Measurements from ENCODE around the gene CCDC169. TPM values are rescaled to one million over a fixed set of nuclear protein-coding genes. Genes with fewer than 3 reads are reported as not detected.

Gene CCDC169
- total and polyA plus RNA-seq, 2 of the 13 experiments (the other 11 are each of a cell fraction or from before 2014, with no cell fraction given) = 0.25 to 0.33 TPM

DNA sequence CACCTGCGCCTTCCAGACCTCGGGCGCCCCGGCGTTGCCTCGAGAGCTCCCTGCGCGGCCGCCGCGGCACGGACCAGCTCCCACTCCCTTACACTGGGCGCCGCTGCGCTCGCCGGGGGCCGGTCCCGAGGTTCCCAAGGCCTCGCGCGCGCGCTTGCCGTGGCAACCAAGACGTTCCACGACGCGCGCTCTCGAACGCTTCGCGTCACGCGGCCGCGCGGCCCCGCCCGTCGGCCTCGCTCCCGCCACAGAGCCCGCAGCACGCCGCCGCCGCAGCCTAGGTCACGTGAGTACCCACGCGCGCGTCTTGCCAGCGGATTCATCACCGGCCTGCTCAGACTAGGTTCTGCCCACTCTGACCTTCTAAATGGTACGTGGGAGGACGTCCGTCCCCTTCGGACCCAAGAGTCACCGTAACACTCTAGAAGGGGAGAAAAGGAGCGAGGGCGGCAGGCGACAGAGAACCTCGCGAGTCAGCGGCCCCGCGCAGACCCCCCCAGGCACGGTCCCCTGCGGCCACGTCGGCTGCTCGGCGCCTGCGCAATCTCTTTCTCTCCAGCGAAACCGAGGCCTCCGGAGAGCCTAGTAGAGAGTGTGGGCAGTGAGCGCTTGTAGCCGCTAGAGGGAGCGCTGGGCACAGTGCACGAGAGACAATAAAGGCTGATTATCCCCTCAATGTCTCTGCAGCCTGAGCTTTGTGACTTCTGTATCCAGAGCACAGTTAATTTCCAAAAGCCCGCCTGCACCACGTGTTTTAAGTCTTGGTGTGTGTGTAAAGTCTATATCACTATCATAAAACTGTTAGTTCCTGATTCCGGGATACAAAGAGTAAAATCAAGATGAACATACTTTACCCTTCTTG lies 48.8 kb upstream of the CCDC169 start, which contains the start of gene SPART (continued):
- TF ChIP-seq, protein P1, sequence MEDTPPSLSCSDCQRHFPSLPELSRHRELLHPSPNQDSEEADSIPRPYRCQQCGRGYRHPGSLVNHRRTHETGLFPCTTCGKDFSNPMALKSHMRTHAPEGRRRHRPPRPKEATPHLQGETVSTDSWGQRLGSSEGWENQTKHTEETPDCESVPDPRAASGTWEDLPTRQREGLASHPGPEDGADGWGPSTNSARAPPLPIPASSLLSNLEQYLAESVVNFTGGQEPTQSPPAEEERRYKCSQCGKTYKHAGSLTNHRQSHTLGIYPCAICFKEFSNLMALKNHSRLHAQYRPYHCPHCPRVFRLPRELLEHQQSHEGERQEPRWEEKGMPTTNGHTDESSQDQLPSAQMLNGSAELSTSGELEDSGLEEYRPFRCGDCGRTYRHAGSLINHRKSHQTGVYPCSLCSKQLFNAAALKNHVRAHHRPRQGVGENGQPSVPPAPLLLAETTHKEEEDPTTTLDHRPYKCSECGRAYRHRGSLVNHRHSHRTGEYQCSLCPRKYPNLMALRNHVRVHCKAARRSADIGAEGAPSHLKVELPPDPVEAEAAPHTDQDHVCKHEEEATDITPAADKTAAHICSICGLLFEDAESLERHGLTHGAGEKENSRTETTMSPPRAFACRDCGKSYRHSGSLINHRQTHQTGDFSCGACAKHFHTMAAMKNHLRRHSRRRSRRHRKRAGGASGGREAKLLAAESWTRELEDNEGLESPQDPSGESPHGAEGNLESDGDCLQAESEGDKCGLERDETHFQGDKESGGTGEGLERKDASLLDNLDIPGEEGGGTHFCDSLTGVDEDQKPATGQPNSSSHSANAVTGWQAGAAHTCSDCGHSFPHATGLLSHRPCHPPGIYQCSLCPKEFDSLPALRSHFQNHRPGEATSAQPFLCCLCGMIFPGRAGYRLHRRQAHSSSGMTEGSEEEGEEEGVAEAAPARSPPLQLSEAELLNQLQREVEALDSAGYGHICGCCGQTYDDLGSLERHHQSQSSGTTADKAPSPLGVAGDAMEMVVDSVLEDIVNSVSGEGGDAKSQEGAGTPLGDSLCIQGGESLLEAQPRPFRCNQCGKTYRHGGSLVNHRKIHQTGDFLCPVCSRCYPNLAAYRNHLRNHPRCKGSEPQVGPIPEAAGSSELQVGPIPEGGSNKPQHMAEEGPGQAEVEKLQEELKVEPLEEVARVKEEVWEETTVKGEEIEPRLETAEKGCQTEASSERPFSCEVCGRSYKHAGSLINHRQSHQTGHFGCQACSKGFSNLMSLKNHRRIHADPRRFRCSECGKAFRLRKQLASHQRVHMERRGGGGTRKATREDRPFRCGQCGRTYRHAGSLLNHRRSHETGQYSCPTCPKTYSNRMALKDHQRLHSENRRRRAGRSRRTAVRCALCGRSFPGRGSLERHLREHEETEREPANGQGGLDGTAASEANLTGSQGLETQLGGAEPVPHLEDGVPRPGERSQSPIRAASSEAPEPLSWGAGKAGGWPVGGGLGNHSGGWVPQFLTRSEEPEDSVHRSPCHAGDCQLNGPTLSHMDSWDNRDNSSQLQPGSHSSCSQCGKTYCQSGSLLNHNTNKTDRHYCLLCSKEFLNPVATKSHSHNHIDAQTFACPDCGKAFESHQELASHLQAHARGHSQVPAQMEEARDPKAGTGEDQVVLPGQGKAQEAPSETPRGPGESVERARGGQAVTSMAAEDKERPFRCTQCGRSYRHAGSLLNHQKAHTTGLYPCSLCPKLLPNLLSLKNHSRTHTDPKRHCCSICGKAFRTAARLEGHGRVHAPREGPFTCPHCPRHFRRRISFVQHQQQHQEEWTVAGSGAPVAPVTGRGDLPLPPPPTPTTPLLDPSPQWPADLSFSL (CRISPR knock-in tag; IDR thresholded peaks at IDR 0.05) = no peak

DNA sequence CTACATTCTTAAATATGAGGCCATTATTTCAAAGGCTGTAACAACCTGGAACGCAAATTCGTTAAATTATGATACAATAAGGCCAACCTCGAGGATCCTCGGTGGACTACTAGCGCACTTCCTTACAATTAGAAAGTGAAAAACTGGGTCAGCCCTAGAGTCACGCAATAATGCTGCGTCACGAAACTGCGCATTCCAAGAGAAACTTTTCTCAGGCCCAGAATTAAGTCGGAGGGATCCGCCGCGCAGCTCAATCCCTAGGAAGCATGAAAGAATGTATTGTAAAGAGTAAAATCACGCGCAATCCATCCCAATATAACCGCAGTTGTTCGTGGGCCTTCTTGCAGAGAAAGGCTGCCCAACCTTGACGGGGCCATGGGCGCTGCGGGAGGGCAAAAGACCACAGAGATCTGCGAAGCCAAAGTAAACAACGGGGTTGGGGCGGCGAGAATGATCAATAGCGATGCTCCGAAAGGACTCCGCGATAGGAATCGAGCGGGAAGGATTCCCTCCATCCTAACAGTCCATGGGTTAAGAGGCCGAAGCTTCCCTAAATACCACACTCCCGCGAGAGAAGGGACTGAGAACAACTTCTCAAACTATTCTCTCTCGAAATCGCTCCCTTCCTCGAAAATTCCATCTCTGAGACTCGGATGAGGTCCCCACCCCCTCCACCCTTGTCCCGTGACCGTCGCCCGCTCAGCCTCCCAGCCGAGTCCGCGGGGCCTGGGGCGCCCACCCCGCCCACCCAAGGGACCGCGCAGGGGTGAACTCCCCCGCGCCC lies 48.0 kb upstream of the CCDC169 start:
- TSS peak; percentile 57 for BruUV-seq (replicated peaks)
- WGBS (ENCODE audit: low lambda C conversion rate) = 69% methylated on average over 45 of the region's 50 CpGs
- DNase-seq (ENCODE audit: low spot score) (peak; percentile 35), ATAC-seq (peak; percentile 68), FAIRE-seq (no peak)
- intact Hi-C loops (cut with micrococcal nuclease; ENCODE audit: unreplicated experiment) = loop anchor here (1.0 to 5.0 kb wide), 2 partner anchors 50 to 392 kb away; no protein-coding TSS in a partner anchor
- H3K4me3 ChIP-seq (replicated peaks in 1 of 3; ENCODE audit: insufficient read depth in 1 of 3, low read depth in 2 of 3, low read length in 3 of 3) = peak overlapping the region; percentile 58 to 75 (median 66); a peak in 5 of 6 replicates
- H3K4me2 ChIP-seq (ENCODE audit: low read depth, low read length) = peak overlapping the region; percentile 70
- peaks cover 41% of the 10 kb centered on the region for H3K79me2 ChIP-seq (ENCODE audit: insufficient read depth, low read length)
- in situ Hi-C loops (cut with HindIII; ENCODE audit: extremely low pct_ligation_motif_present, low pct_unique_long_range_greater_than_20kb) = no loop called here
- H3K27ac ChIP-seq (ENCODE audit: extremely low read length, insufficient read depth, low read length) = peak overlapping the region; percentile 77
- no peaks in the 10 kb centered on the region for H4K20me1 ChIP-seq (ENCODE audit: insufficient read depth, low read length)
- peak overlapping the region; percentile 87 for H3K9ac ChIP-seq (ENCODE audit: insufficient read depth, low read depth, low read length)
- no peaks in the 10 kb centered on the region for H3K27me3 ChIP-seq (ENCODE audit: control insufficient read depth in 1 of 2, insufficient read depth in 2 of 2, low read length in 2 of 2)
- CTCF ChIA-PET (ENCODE audit: low intra/inter-chr PET ratio, low total read pairs) = no interaction called here
- peaks cover 23% of the 10 kb centered on the region for H3K4me1 ChIP-seq (ENCODE audit: insufficient read depth, low read length)
- H3K36me3 ChIP-seq (replicated peaks in 1 of 2; ENCODE audit: control insufficient read depth in 1 of 2, insufficient read depth in 2 of 2, low read length in 2 of 2) = no peaks in the 10 kb centered on the region
- H3K9me3 ChIP-seq (ENCODE audit: low read length) = no peaks in the 10 kb centered on the region
- no peak overlapping the region for H2AFZ ChIP-seq (ENCODE audit: low read length)
- POLR2A ChIA-PET = interaction anchor here (1.2 kb wide), 1 partner anchor 14 kb away, joined by 3 read pairs; no protein-coding TSS in a partner anchor
- TF ChIP-seq ZNF607 (CRISPR knock-in tag; IDR thresholded peaks at IDR 0.05; ENCODE audit: borderline replicate concordance) (no peak), SP2 (CRISPR knock-in tag; IDR thresholded peaks at IDR 0.05) (no peak), BCL6 (CRISPR knock-in tag; IDR thresholded peaks at IDR 0.05) (0 out of 2 replicates have a peak, but pooled peaks have one; percentile 12), ASH2L (IDR thresholded peaks at IDR 0.05; ENCODE audit: insufficient read length, low read depth, low read length) (peak; percentile 25), POLR2A (IDR thresholded peaks at IDR 0.05; ENCODE audit: insufficient read depth in 1 of 2, low read depth in 2 of 2, low read length in 2 of 2) (peak in 1 of 2 experiments; percentile 36; a peak in 1 of 4 replicates), ZBTB38 (CRISPR knock-in tag; IDR thresholded peaks at IDR 0.05) (peak; percentile 62; the same call in 1 of the 2 replicates), ONECUT2 (CRISPR knock-in tag; IDR thresholded peaks at IDR 0.05) (peak; percentile 76; the same call in 1 of the 2 replicates), REXO4 (CRISPR knock-in tag; IDR thresholded peaks at IDR 0.05; ENCODE audit: borderline replicate concordance) (no peak), SMARCC2 (IDR thresholded peaks at IDR 0.05) (no peak), GATAD2A (CRISPR knock-in tag; IDR thresholded peaks at IDR 0.05) (peak; percentile 37; the same call in 1 of the 2 replicates), KMT2A (CRISPR knock-in tag; IDR thresholded peaks at IDR 0.05) (no peak), ZNF547 (CRISPR knock-in tag; IDR thresholded peaks at IDR 0.05) (0 out of 2 replicates have a peak, but pooled peaks have one; percentile 5)
